IMR-90 (cell line): Measurements from ENCODE around the gene IFT57.

Experiments used
- BHLHE40 ChIP-seq: fragments of 150-350 bp; IDR thresholded peaks from 2 replicates; pipeline ENCODE4 v1.6.1; 2016; ENCODE audit warnings: mild to moderate bottlenecking, low read depth, low read length
- CHD1 ChIP-seq: IDR thresholded peaks from 2 replicates; pipeline ENCODE4 v1.6.1; 2012; ENCODE audit warnings: low read depth, low read length, improper control_type of control experiment
- CTCF ChIP-seq: conservative IDR thresholded peaks from 2 replicates; pipeline ENCODE4 v1.5.1; 2012; ENCODE audit warnings: mild to moderate bottlenecking, low read depth, low read length, improper control_type of control experiment
- FOS ChIP-seq: fragments of 150-350 bp; IDR thresholded peaks from 2 replicates; pipeline ENCODE4 v1.6.1; 2016; ENCODE audit warnings: low read depth, low read length
- POLR2A ChIP-seq: IDR thresholded peaks from 2 replicates; pipeline ENCODE4 v1.6.1; 2012; ENCODE audit warnings: mild to moderate bottlenecking, low read depth, low read length
- RFX5 ChIP-seq: IDR thresholded peaks from 2 replicates; pipeline ENCODE4 v1.8.0; 2012; ENCODE audit warnings: low read depth, mild to moderate bottlenecking, low read length, moderate library complexity

- TF ChIP-seq CTCF, result no peak
- TF ChIP-seq POLR2A, result no peak
- no peak for TF ChIP-seq RFX5
- no peak for TF ChIP-seq CHD1
- TF ChIP-seq FOS, result no peak
- TF ChIP-seq BHLHE40, result no peak
Measured at GRCh38 chr3:108181172-108181571, 41.1 kb downstream of the IFT57 start.
